Nephron (organoid): Measurements from ENCODE around the gene ST3GAL4.

Experiments
- H3K27ac Mint-ChIP-seq, 3 experiments: 2 replicates each; pipeline ENCODE4 v1.8.0; 2020; ENCODE audit warnings: mixed read lengths in 3 of 3, mild to moderate bottlenecking in 2 of 3, moderate library complexity in 1 of 3
- H3K27me3 Mint-ChIP-seq: 2 replicates; pipeline ENCODE4 v1.8.0; 2021; ENCODE audit warnings: low read depth, mild to moderate bottlenecking, moderate library complexity, mixed read lengths
- H3K36me3 Mint-ChIP-seq: 2 replicates; pipeline ENCODE4 v1.8.0; 2020; ENCODE audit warnings: low read depth, mixed read lengths
- H3K4me1 Mint-ChIP-seq: 2 replicates; pipeline ENCODE4 v1.8.0; 2020; ENCODE audit warnings: mixed read lengths
- H3K4me3 Mint-ChIP-seq, 3 experiments: 2 replicates each; pipeline ENCODE4 v1.8.0; 2020; ENCODE audit warnings: mild to moderate bottlenecking in 3 of 3, mixed read lengths in 3 of 3, moderate library complexity in 2 of 3
- H3K9me3 Mint-ChIP-seq: 2 replicates; pipeline ENCODE4 v1.8.0; 2020; ENCODE audit warnings: mixed read lengths
- TF ChIP-seq, protein P1 (sequence below), 3 experiments: fragments of 200-600 bp; sonication (generic); IDR thresholded peaks; one replicate each; pipeline ENCODE4 v1.5.0; 2021; ENCODE audit warnings: antibody characterized with exemption in 3 of 3; ENCODE audit not compliant: unreplicated experiment in 3 of 3

The ST3GAL4 gene

DNA sequence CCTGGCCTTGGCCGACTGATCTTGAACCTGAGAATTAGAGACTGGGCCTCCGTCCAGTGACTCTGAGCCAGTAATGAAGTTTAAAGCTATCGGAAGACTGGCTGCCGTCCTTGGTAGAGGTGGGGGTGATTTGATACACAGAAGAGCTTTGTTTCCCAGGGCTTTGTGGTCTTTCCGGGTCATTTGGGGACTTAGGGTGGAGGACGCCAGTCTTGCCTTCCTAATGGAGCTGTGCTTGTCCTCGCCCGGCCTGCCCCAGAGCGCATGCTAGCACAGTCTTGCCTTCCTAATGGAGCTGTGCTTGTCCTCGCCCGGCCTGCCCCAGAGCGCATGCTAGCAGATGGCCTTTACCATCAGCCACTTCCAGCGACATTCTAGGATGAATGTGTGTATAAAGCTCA is 65.8 kb downstream of the ST3GAL4 start:
- TF ChIP-seq, protein P1, sequence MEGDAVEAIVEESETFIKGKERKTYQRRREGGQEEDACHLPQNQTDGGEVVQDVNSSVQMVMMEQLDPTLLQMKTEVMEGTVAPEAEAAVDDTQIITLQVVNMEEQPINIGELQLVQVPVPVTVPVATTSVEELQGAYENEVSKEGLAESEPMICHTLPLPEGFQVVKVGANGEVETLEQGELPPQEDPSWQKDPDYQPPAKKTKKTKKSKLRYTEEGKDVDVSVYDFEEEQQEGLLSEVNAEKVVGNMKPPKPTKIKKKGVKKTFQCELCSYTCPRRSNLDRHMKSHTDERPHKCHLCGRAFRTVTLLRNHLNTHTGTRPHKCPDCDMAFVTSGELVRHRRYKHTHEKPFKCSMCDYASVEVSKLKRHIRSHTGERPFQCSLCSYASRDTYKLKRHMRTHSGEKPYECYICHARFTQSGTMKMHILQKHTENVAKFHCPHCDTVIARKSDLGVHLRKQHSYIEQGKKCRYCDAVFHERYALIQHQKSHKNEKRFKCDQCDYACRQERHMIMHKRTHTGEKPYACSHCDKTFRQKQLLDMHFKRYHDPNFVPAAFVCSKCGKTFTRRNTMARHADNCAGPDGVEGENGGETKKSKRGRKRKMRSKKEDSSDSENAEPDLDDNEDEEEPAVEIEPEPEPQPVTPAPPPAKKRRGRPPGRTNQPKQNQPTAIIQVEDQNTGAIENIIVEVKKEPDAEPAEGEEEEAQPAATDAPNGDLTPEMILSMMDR (IDR thresholded peaks at IDR 0.05; ENCODE audit: unreplicated experiment in 3 of 3), result no peak
- Mint-ChIP-seq H3K27ac (peak overlapping the region in 2 of 3 experiments; percentile 65 to 93), H3K4me3 (no peak overlapping the region), H3K9me3 (no peaks in the 10 kb centered on the region), H3K27me3 (no peaks in the 10 kb centered on the region), H3K4me1 (peaks cover 41% of the 10 kb centered on the region), H3K36me3 (no peaks in the 10 kb centered on the region)

DNA sequence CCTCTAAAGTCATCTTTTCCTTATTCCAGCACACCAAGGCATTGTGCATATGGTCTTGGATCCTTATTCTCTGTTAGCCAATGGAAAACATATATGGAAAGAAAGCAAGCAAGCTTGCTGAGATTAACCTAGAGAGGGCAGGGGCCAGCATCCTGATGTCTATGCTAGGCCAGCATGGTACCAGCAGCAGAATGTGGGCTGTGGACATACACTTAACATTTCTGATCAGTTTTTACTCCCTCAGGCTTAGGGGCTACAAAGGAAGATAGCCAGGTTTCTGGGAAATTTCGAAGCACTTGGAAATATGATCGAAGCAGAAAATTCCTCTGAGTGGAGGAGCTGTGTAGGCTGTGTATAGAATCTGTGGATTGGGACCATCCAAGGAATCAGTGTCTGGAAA is 67.0 kb downstream of the ST3GAL4 start:
- H3K4me3 Mint-ChIP-seq, result no peak overlapping the region
- TF ChIP-seq, protein P1 (IDR thresholded peaks at IDR 0.05; ENCODE audit: unreplicated experiment in 3 of 3), result no peak
- H3K27me3 Mint-ChIP-seq, result peaks cover 3% of the 10 kb centered on the region
- no peaks in the 10 kb centered on the region for H3K36me3 Mint-ChIP-seq
- peaks cover 52% of the 10 kb centered on the region for H3K4me1 Mint-ChIP-seq
- no peaks in the 10 kb centered on the region for H3K9me3 Mint-ChIP-seq
- peak overlapping the region in 1 of 3 experiments; percentile 93 for H3K27ac Mint-ChIP-seq

DNA sequence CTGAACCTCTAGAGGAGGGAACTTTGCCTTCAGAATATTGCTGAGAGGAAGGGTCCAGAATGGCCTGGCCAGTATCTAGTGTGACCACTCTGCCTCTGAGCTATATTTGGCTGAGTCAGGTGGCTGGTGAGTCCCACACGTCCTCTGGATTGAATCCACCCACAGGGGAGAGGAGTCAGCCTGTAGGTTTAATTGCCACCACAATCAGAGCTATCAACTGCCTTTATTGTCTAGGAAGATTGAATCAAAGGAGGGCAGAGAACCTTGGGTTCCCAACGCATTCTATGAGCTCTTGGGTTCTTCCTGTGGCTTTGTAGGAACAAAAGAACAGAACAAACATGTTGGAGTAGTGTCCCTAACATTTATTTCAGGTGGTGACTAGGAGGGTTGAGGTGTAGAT is 67.7 kb downstream of the ST3GAL4 start:
- TF ChIP-seq, protein P1 (IDR thresholded peaks at IDR 0.05; ENCODE audit: unreplicated experiment in 3 of 3), result no peak
- Mint-ChIP-seq H3K27me3 (peaks cover 3% of the 10 kb centered on the region), H3K36me3 (no peaks in the 10 kb centered on the region), H3K27ac (no peak overlapping the region), H3K4me3 (no peak overlapping the region), H3K9me3 (no peaks in the 10 kb centered on the region), H3K4me1 (peaks cover 57% of the 10 kb centered on the region)

DNA sequence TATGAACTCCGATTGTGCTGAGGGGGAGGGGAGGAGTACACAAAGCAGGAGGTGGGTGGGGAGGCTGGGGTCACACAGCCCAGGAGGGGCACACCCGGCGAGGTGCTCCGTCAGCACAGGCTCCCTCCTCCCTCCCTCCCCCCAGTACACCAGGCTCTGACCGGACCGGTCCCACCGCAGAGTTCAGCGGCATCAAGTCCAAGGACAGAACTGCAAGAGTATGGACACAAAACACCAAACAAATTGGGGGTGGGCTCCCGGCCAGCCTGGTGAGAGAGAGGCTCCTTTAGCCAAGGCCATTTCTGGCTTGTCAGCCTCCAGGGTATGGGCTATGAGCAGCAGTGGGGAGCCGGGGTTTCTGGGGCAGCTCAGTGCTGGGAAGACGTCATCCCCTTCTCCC is 68.3 kb downstream of the ST3GAL4 start:
- TF ChIP-seq, protein P1 (IDR thresholded peaks at IDR 0.05; ENCODE audit: unreplicated experiment in 3 of 3), result no peak
- Mint-ChIP-seq H3K9me3 (no peaks in the 10 kb centered on the region), H3K4me1 (peaks cover 52% of the 10 kb centered on the region), H3K27ac (no peak overlapping the region), H3K27me3 (peaks cover 3% of the 10 kb centered on the region), H3K36me3 (no peaks in the 10 kb centered on the region), H3K4me3 (no peak overlapping the region)

DNA sequence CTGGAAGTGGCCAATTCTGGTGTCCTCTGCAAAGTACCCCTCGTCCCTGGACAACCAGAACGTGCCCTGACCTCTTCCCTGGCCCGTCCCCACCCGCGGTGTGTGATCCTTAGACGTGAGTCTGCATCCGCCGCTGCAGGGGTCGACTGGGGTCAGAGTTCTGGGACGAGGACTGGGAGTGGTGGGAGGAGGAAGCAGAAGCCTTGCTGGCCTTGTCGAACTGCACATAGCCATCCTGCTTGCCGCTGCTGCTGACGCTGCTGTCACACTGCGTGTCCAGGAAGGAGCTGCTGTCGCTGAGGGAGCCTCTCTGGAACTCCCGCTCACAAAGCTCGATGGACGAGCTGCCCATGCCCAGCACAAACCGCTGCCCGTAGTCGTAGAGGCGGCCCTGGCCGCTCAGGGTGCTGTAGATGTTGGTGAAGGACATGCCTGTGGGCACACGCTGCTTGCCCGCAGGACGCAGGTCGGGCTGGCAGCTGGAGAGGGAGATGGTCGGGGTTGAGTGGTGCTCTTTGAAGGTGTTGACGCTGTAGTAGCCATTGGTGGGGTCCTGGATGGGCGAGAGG is 69.1 kb downstream of the ST3GAL4 start:
- no peak overlapping the region for H3K27ac Mint-ChIP-seq
- peaks cover 48% of the 10 kb centered on the region for H3K4me1 Mint-ChIP-seq
- peaks cover 3% of the 10 kb centered on the region for H3K27me3 Mint-ChIP-seq
- H3K4me3 Mint-ChIP-seq, result no peak overlapping the region
- H3K9me3 Mint-ChIP-seq, result no peaks in the 10 kb centered on the region
- H3K36me3 Mint-ChIP-seq, result no peaks in the 10 kb centered on the region
- TF ChIP-seq, protein P1 (IDR thresholded peaks at IDR 0.05; ENCODE audit: unreplicated experiment in 3 of 3), result no peak

DNA sequence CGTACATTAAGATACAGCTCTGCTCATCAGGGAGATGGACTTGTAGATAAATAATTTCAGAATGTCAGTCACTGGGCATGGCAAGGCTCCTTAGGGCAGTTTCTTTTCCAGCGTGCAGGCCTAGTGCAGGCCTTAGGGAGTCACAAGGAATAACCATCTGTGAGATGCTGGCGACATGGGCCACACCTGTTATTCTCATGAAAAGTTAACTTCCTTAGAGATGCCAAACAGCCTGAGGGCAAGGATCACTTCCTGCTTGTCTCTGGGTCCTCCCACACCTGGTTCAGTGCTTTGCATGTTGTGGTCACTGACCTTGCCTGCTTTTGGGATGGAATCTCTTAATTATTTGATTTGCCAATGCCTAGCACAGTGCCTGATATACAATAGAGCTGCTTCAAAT is 70.6 kb downstream of the ST3GAL4 start:
- Mint-ChIP-seq H3K36me3 (no peaks in the 10 kb centered on the region), H3K4me3 (no peak overlapping the region), H3K27me3 (peaks cover 3% of the 10 kb centered on the region), H3K27ac (no peak overlapping the region), H3K9me3 (no peaks in the 10 kb centered on the region), H3K4me1 (peaks cover 32% of the 10 kb centered on the region)
- TF ChIP-seq, protein P1 (IDR thresholded peaks at IDR 0.05; ENCODE audit: unreplicated experiment in 3 of 3), result no peak
